ENCODE measurements around the gene CYB5RL. TPM values are rescaled to one million over a fixed set of nuclear protein-coding genes. Genes with fewer than 3 reads are reported as not detected.
A peak's percentile ranks its signal among the peaks of the same experiment; 100 is the strongest.

CYB5RL gene
- total RNA-seq, 1 experiment from 2014 or later, result 13.1 TPM

GRCh38 chr1:54207287-54207686 is 7.5 kb upstream of the CYB5RL start (continued):
- TF ChIP-seq OVOL2 (CRISPR knock-in tag; IDR thresholded peaks at IDR 0.05; ENCODE audit: borderline replicate concordance) (no peak), ZBTB43 (CRISPR knock-in tag; IDR thresholded peaks at IDR 0.05) (no peak)
- TF ChIP-seq, protein P1, sequence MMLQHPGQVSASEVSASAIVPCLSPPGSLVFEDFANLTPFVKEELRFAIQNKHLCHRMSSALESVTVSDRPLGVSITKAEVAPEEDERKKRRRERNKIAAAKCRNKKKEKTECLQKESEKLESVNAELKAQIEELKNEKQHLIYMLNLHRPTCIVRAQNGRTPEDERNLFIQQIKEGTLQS (CRISPR knock-in tag; conservative IDR thresholded peaks at IDR 0.05), result no peak

DNA sequence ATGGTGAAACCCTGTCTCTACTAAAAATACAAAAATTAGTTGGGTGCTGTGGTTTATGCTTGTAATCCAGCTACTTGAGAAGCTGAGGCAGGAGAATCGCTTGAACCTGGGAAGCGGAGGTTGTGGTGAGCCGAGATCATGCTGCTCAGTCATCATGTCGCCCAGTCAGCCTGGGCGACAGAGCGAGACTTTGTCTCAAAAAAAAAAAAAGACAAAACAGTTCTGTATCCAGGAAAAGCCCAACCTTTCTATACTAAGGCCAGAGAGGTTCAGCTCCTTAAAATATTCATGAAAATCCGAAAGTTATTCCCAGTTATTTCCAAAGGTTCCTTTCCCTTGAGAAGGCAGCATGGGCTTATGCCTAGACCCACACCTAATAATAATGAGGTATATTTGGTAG is 4.4 kb upstream of the CYB5RL start:
- ATAC-seq, result no peak
- H3K27ac Mint-ChIP-seq, result no peak overlapping the region
- H3K27me3 Mint-ChIP-seq (ENCODE audit: low read depth), result no peaks in the 10 kb centered on the region
- peaks cover 13% of the 10 kb centered on the region for H3K4me1 Mint-ChIP-seq
- H3K4me3 Mint-ChIP-seq, result no peak overlapping the region
- H3K9me3 Mint-ChIP-seq, result no peaks in the 10 kb centered on the region
- DNase-seq (ENCODE audit: low spot score), result no peak
- H3K36me3 Mint-ChIP-seq, result peaks cover 44% of the 10 kb centered on the region
- TF ChIP-seq TCF7 (CRISPR knock-in tag; IDR thresholded peaks at IDR 0.05; ENCODE audit: low read depth) (no peak), FOXK1 (CRISPR knock-in tag; IDR thresholded peaks at IDR 0.05) (no peak), SP1 (CRISPR knock-in tag; conservative IDR thresholded peaks at IDR 0.05) (no peak), SMAD4 (CRISPR knock-in tag; IDR thresholded peaks at IDR 0.05) (no peak), JUN (CRISPR knock-in tag; IDR thresholded peaks at IDR 0.05) (no peak), TP53 (CRISPR knock-in tag; IDR thresholded peaks at IDR 0.05) (no peak), ATF6 (CRISPR knock-in tag; IDR thresholded peaks at IDR 0.05) (no peak), ZNF416 (CRISPR knock-in tag; IDR thresholded peaks at IDR 0.05) (no peak), ZBTB21 (CRISPR knock-in tag; IDR thresholded peaks at IDR 0.05; ENCODE audit: borderline replicate concordance) (no peak), ATF1 (CRISPR knock-in tag; IDR thresholded peaks at IDR 0.05) (no peak)
- TF ChIP-seq, protein P2, sequence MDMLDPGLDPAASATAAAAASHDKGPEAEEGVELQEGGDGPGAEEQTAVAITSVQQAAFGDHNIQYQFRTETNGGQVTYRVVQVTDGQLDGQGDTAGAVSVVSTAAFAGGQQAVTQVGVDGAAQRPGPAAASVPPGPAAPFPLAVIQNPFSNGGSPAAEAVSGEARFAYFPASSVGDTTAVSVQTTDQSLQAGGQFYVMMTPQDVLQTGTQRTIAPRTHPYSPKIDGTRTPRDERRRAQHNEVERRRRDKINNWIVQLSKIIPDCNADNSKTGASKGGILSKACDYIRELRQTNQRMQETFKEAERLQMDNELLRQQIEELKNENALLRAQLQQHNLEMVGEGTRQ (CRISPR knock-in tag; IDR thresholded peaks at IDR 0.05), result no peak
- CTCF ChIA-PET, result interaction anchor here (0.8 kb wide), 1 partner anchor 285 kb away, joined by 3 read pairs; no protein-coding TSS in a partner anchor
- POLR2A ChIA-PET, result interaction anchor here (0.5 kb wide), 1 partner anchor 108 kb away, joined by 4 read pairs; no protein-coding TSS in a partner anchor

DNA sequence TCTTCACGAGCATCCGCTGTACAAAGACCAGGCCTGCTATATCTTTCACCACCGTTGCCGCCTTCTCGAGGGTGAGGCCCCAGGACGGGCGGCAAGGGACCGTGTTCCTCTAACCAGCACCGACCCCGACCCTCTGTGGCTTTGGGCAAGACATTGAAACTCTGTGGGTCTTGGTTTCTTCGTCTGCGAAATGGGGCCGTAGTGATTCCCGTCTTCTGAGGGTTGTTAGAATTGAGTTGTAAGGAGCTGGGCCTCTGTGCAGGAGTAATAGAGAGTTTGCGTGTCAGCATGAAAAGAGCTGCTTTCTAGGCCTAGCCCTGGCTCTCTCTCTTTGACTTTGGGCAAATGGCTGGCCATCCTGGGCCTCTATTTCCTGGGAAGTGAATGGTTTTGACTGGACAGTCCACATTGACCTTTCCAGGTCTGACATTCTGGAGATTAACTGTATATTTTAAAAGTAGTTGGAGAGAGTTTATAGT is 728 bp upstream of the CYB5RL start:
- peaks cover 16% of the 10 kb centered on the region for H3K36me3 Mint-ChIP-seq
- POLR2A ChIA-PET, result interaction anchor here (1.1 to 1.5 kb wide), 2 partner anchors 206 to 207 kb away, joined by 4 to 5 read pairs; partner anchors contain the start of gene SSBP3
- H3K27ac Mint-ChIP-seq, result peak overlapping the region; percentile 17; the same call in 1 of the 2 replicates
- H3K27me3 Mint-ChIP-seq (ENCODE audit: low read depth), result no peaks in the 10 kb centered on the region
- H3K4me3 Mint-ChIP-seq, result peak overlapping the region; percentile 86
- H3K9me3 Mint-ChIP-seq, result no peaks in the 10 kb centered on the region
- CTCF ChIA-PET, result interaction anchor here (0.6 to 3.5 kb wide), 7 partner anchors 20 to 289 kb away, joined by 3 to 25 read pairs (median 5); no protein-coding TSS in a partner anchor
- DNase-seq (ENCODE audit: low spot score), result no peak
- peaks cover 17% of the 10 kb centered on the region for H3K4me1 Mint-ChIP-seq
- ATAC-seq, result no peak
- no peak for TF ChIP-seq SMAD3 (CRISPR knock-in tag; IDR thresholded peaks at IDR 0.05; ENCODE audit: borderline replicate concordance)
- TF ChIP-seq CBFB (CRISPR knock-in tag; IDR thresholded peaks at IDR 0.05; ENCODE audit: low read depth), result no peak
- TF ChIP-seq, protein P3, sequence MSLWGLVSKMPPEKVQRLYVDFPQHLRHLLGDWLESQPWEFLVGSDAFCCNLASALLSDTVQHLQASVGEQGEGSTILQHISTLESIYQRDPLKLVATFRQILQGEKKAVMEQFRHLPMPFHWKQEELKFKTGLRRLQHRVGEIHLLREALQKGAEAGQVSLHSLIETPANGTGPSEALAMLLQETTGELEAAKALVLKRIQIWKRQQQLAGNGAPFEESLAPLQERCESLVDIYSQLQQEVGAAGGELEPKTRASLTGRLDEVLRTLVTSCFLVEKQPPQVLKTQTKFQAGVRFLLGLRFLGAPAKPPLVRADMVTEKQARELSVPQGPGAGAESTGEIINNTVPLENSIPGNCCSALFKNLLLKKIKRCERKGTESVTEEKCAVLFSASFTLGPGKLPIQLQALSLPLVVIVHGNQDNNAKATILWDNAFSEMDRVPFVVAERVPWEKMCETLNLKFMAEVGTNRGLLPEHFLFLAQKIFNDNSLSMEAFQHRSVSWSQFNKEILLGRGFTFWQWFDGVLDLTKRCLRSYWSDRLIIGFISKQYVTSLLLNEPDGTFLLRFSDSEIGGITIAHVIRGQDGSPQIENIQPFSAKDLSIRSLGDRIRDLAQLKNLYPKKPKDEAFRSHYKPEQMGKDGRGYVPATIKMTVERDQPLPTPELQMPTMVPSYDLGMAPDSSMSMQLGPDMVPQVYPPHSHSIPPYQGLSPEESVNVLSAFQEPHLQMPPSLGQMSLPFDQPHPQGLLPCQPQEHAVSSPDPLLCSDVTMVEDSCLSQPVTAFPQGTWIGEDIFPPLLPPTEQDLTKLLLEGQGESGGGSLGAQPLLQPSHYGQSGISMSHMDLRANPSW (CRISPR knock-in tag; conservative IDR thresholded peaks at IDR 0.05; ENCODE audit: low read depth), result no peak
- no peak for TF ChIP-seq ZNF416 (CRISPR knock-in tag; IDR thresholded peaks at IDR 0.05)
- TF ChIP-seq NR1H2 (CRISPR knock-in tag; IDR thresholded peaks at IDR 0.05), result no peak
- TF ChIP-seq ESRRA (CRISPR knock-in tag; IDR thresholded peaks at IDR 0.05; ENCODE audit: borderline replicate concordance), result no peak
- no peak for TF ChIP-seq SOX15 (CRISPR knock-in tag; IDR thresholded peaks at IDR 0.05)
- TF ChIP-seq GRHL2 (CRISPR knock-in tag; IDR thresholded peaks at IDR 0.05; ENCODE audit: insufficient replicate concordance, severe bottlenecking), result no peak
- no peak for TF ChIP-seq KAT7 (CRISPR knock-in tag; IDR thresholded peaks at IDR 0.05; ENCODE audit: borderline replicate concordance)
- TF ChIP-seq, protein P4, sequence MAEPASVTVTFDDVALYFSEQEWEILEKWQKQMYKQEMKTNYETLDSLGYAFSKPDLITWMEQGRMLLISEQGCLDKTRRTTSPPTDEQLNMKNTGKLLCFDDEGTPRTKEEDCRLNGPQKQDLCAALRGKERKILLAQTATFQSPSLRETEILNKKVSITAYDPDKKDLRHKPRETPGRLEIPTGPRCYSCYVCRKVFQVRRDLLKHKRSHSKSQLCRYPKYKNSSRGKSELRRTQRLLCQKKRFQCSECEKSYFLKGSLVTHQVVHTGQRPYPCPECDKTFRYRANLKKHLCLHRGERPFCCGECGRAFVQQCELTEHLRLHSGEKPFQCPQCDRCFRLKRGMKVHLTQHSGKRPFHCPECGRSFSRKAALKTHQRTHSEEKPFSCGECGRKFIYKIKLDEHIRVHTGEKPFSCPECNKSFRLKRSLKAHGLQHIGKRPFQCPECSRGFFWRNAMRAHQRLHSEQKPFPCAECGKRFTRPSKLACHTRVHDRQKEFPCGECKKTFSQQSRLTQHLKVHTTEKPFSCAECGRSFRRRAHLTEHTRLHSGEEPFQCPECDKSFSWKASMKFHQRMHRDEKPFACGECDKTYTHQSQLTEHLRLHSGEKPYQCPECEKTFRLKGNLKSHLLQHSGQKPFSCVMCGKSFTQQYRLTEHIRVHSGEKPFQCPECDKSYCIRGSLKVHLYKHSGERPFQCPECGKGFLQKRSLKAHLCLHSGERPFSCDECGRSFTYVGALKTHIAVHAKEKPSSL (CRISPR knock-in tag; conservative IDR thresholded peaks at IDR 0.05), result no peak
- no peak for TF ChIP-seq CDX4 (CRISPR knock-in tag; IDR thresholded peaks at IDR 0.05; ENCODE audit: borderline replicate concordance)

Measured in WTC11 (cell line).